NK-92 (cell line): ENCODE results near the gene MDFIC2.
"Not testable (repeated sequence)": the region's sequence is repeated elsewhere in the genome, so short reads cannot be mapped to it uniquely, and the experiment has no call there.

Experiments used
- DNase-seq: peaks from one replicate; lab custom pipeline; 2025; ENCODE audit not compliant: unreplicated experiment; lab: John Stamatoyannopoulos, UW

MDFIC2 gene

DNA sequence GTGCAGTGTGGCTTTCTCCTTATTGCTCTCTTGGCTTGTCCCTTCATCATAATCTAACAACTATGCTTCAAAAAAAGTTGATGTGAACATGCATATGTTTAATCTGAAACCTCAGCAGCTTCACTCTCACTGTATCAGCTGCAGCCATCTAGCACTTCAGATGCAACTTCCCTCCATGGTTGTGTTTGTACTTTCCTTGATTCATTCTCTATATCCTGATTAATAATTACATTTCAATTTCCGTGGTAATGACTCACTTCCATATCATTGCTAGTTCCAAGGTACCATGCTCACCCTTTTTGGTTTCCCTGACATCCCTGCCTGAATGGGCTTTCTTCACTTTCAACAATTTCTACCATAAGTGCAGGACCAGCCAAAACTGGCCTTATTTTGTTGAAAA, 51.2 kb downstream of the MDFIC2 start:
- DNase-seq, result no peak

- DNase-seq, result no peak
Measured at GRCh38 chr3:70256566-70256965, 55.9 kb downstream of the MDFIC2 start.

DNA sequence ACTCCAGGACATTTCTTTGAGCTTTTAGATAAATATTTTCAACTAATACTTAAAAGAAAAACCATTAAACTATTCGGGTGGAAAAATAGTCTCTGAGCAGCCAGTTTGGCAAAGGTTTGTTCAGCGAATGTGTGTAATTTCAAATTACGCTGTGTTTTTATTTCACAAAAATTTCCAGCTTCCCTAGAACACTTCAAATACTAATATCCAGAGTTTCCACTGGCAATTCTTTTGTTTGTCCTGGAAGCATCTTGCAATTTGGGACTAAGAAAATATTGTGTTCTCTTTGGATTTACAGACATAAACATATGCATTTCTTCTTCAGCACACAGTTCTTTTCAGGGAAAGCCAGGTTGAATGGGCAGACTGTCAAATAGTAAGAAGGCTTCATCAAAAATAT, 61.9 kb downstream of the MDFIC2 start:
- no peak for DNase-seq

DNA sequence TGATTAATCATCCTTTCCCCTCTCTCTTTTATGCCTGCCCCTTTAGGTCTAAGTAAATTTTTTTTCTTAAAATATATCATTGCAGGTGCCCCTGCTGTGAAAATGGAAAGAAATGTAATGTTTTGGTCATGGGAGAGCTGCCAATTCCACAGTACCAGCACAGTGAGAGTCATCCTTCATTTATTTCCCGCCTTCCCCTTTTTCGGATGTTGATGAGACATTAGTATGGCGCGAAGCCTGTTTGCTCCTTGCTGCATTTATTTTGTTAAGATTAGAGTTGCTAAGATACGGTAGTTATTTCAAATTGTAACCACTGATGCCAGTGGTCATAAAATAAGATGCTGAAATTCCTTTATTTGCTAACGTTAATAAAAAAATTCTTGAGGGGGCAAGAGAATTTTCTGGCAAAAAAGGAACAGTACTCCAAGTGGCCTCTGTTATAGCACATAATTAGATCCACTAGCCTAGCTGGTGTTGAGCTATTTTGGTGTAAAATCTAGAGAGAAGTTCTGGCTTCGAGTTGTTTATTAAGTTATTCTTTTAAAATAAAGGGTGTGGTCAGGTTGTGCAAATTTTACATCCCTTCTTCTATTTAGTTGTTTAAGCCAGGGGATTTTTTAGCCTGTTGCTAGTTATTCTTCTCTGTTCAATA, 62.8 kb downstream of the MDFIC2 start:
- no peak for DNase-seq

GRCh38 chr3:70248856-70249255, 63.6 kb downstream of the MDFIC2 start:
- DNase-seq, result no peak

- no peak for DNase-seq
Measured at GRCh38 chr3:70247955-70248354, 64.5 kb downstream of the MDFIC2 start.

- DNase-seq, result no peak
Measured at GRCh38 chr3:70245746-70246525, 66.5 kb downstream of the MDFIC2 start.

- no peak for DNase-seq
Measured at GRCh38 chr3:70244422-70244821, 68.0 kb downstream of the MDFIC2 start.

- DNase-seq, result no peak
Measured at GRCh38 chr3:70242297-70242882, 70.0 kb downstream of the MDFIC2 start.

- DNase-seq, result no peak
Measured at GRCh38 chr3:70233812-70234211, 78.6 kb downstream of the MDFIC2 start.

GRCh38 chr3:70233112-70233511, 79.3 kb downstream of the MDFIC2 start:
- no peak for DNase-seq

DNA sequence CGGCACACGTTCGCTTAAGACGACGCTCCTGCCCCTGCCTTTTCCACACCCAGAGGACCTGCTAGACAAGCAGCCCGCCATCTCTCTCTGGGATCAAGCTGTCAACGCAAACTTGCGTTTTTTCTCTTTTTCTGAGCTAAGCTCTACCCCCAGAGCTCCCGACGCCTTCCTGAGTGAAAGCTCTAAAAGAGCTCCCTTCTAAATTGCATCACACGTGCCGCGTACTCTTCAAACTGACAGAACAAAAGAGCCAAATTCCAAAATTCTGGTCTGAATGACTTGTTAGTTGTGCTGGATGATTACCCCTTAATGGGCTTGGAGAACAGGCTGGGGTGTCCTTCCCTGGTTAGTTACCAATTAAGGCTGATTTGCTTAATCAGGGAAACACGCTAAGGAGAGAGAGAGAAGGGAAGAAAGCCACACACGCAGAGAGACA, 81.2 kb downstream of the MDFIC2 start:
- DNase-seq, result no peak

DNA sequence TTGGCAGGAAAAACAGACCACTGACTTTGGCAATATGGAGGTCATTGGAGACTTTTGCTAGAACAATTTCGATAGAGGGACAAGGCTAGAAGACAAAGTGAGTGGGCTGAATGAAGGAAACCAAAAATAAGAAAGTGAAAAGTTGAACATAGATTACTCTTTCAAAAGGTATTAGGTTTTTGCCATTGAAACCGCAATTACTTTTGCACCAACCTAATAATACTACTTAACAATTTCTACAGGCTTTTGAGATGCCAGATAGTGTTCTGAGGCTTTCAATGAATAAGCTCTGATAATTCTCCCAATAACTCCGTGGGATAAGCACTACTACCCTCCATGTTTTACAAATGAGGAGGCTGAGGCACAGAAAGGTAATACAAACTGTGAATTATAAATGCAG, 85.0 kb downstream of the MDFIC2 start:
- DNase-seq, result no peak

DNA sequence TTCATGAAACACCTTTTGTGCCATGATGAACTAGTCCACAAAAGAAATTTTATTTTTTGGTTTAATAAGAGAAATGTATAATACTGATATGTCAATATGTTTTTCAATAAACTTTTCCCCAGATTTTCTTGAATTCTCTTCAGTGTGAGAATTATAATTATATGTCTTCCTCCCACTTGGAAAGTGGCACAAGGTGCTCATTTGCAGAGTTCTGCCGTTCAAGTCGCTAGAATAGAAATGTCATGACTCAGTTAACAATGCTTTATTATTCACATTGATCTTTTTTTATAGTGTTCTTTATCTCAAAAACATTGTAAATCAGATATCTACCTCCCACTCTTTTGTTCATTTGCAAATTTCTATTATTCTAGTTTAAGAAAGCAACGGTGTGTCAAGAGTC, 87.3 kb downstream of the MDFIC2 start:
- DNase-seq, result no peak

- no peak for DNase-seq
Measured at GRCh38 chr3:70224337-70224736, 88.1 kb downstream of the MDFIC2 start.

- no peak for DNase-seq
Measured at GRCh38 chr3:70218471-70218870, 94.0 kb downstream of the MDFIC2 start.

DNA sequence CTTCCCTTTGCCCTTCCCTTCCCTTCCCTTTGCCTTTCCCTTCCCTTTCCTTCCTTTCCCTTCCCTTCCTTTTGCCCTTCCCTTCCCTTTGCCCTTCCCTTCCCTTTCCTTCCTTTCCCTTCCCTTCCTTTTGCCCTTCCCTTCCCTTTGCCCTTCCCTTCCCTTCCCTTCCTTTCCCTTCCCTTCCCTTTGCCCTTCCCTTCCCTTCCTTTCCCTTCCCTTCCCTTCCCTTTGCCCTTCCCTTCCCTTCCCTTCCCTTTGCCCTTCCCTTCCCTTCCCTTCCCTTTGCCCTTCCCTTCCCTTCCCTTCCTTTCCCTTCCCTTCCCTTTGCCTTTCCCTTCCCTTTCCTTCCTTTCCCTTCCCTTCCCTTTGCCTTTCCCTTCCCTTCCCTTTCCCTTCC, 101.2 kb downstream of the MDFIC2 start:
- DNase-seq, result not testable (repeated sequence)

DNA sequence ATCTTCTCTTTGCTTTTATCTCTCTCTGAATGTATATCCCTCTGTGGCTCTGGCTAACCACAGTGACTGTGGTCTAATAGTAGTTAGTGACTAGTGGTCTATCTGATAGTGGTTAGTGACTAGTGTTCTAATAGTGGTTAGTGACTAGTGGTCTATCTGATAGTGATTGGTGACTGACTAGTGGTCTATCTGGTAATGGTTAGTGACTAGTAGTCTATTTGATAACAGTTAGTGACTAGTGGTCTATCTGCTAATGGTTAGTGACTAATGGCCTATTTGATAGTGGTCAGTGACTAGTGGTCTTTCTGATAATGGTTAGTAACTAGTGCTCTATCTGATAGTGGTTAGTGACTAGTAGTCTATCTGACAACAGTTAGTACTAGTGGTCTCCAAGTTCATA, 110.5 kb downstream of the MDFIC2 start:
- DNase-seq, result no peak

GRCh38 chr3:70189884-70190473, 122.5 kb downstream of the MDFIC2 start:
- no peak for DNase-seq

- DNase-seq, result no peak
Measured at GRCh38 chr3:70186221-70186620, 126.2 kb downstream of the MDFIC2 start.

GRCh38 chr3:70185661-70186060, 126.8 kb downstream of the MDFIC2 start:
- DNase-seq, result no peak
